Tibial nerve (tissue), 3 donors: Measurements from ENCODE around the gene F2R.

Experiments
- CTCF ChIP-seq, 5 experiments: fragments of 200-600 bp in 3 of 5; fragments of 450-650 bp in 2 of 5; sonication (generic) in 3 of 5; IDR thresholded peaks; one replicate each; pipeline ENCODE4 v1.5.1; 2016 to 2019; ENCODE audit warnings: antibody characterized with exemption in 5 of 5, mild to moderate bottlenecking in 3 of 5, moderate library complexity in 2 of 5
- POLR2A ChIP-seq, 2 donors: fragments of 450-650 bp; IDR thresholded peaks; one replicate each; pipeline ENCODE4 v1.6.1; 2017; ENCODE audit warnings: antibody characterized with exemption in 2 of 2, mild to moderate bottlenecking in 2 of 2, moderate library complexity in 2 of 2

GRCh38 chr5:76732405-76733048, 16.6 kb downstream of the F2R start:
- no peak for TF ChIP-seq CTCF (IDR thresholded peaks at IDR 0.05)
- no peak for TF ChIP-seq POLR2A (IDR thresholded peaks at IDR 0.05)
